ENCODE results near the gene TTC4.

GRCh38 chr1:54767526-54767925, 51.9 kb downstream of the TTC4 start:
- no peak for TF ChIP-seq CTCF (IDR thresholded peaks at IDR 0.05)
- no peak for TF ChIP-seq SIN3A (IDR thresholded peaks at IDR 0.05; ENCODE audit: borderline replicate concordance, low read depth, low read length)
- no peak for TF ChIP-seq POLR2AphosphoS5 (IDR thresholded peaks at IDR 0.05; ENCODE audit: low read depth, low read length)
- TF ChIP-seq, protein P1, sequence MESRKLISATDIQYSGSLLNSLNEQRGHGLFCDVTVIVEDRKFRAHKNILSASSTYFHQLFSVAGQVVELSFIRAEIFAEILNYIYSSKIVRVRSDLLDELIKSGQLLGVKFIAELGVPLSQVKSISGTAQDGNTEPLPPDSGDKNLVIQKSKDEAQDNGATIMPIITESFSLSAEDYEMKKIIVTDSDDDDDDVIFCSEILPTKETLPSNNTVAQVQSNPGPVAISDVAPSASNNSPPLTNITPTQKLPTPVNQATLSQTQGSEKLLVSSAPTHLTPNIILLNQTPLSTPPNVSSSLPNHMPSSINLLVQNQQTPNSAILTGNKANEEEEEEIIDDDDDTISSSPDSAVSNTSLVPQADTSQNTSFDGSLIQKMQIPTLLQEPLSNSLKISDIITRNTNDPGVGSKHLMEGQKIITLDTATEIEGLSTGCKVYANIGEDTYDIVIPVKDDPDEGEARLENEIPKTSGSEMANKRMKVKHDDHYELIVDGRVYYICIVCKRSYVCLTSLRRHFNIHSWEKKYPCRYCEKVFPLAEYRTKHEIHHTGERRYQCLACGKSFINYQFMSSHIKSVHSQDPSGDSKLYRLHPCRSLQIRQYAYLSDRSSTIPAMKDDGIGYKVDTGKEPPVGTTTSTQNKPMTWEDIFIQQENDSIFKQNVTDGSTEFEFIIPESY (IDR thresholded peaks at IDR 0.05; ENCODE audit: borderline replicate concordance, low read depth): no peak
- no peak for TF ChIP-seq RCOR1 (IDR thresholded peaks at IDR 0.05; ENCODE audit: low read length)
- TF ChIP-seq FOXJ3 (CRISPR knock-in tag; IDR thresholded peaks at IDR 0.05): no peak
- no peak for TF ChIP-seq FOXM1 (IDR thresholded peaks at IDR 0.05; ENCODE audit: low read depth)
- no peak for TF ChIP-seq EZH2phosphoT487 (IDR thresholded peaks at IDR 0.05; ENCODE audit: borderline replicate concordance, low read depth)
